GM18909 (cell line): Measurements from ENCODE around the gene MEIKIN.

Experiments used
- ATAC-seq: cut with Tn5 transposase; IDR thresholded peaks from one replicate; pipeline ENCODE4 v1.9.1; 2021; ENCODE audit warnings: mild to moderate bottlenecking; ENCODE audit not compliant: unreplicated experiment, poor library complexity

The MEIKIN gene

DNA sequence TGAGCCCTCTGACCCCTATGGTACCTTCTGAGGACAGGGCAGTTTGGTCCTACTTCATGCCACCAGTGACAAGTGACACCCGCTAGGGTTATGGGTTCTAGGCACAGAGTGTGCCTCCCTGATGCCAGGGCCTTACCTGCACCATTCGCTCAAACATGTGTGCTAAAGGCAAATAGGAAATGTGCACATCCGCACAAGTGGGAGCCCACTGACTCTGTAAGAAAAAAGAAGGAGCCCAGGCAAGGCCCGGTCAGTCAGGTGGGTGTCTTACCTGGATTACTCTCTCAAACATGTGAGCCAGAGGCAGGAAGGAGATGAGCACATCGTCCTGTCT is 29.1 kb upstream of the MEIKIN start:
- ATAC-seq: no peak

DNA sequence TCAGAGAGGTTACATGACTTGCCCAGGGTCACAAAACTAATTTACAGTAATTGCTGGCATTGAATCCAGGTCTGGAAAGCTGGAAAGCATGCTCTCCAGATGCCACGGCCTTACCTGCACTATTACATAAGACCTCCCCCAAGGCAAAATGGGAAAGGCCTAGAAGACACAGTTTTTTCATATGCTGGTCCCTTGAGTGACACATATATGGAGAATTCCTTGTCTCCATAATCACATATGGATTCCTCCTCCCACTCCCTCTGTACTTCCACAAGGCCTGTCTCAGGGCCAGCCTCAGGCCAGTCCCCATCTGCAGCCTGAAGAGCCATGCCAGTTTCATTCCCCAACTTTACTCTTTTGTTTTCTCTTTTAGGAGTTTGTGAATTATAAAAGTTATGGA is 28.6 kb upstream of the MEIKIN start:
- no peak for ATAC-seq

DNA sequence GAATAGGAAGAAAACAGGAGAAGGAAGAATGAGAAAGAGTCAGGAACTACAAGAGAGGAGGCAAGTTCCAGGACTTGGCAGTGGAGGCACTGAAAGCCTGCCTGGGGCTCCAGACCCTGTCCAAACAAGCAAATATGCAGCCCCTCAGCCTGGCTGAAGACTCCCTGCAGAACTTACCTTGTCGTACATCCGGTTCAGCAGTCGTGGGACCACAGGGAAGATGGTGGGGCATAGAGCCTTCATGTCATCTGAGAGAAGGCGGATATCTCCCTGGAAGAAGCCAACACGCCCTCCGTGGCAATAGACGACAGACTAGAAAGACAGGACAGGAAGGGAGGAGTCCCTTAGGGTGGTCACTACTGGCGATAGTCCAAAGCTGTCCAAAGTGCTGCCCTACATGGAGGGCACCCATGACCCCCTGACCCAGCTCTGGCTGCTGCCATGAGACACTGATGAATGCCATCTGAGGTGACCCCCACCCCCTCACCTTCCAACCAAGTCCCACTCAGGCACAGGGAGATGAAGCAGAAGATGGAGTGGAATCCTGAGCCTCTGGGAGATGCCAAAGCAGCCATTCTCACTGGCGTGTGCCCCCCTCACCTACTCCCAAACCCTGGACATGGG is 27.7 kb upstream of the MEIKIN start:
- ATAC-seq: no peak

DNA sequence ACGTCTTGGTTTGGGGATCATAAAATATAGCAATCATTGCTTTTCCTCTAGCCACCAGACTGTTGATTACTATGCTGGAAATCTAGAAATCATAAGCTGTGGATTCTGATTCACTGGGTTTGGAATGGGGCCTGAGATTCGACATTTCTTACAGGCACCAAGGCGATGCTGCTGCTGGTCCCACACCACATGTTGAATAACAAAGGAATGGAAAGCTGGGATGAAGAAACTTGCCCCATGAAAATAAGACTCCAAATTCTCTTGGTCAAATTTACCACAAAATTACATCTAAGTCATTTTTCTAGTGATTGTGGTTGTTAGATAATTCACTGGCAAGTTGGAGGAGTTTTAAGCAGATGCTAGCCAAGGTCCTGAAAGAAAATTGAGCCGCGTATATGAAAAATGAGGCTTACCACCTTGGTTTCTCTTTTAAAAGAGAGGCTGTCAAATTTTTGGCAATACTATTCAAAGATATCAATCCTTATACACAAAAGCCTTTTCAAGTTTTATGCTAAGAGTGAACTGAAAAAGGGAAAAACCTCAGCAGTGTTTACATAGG is 23.0 kb upstream of the MEIKIN start:
- ATAC-seq: no peak

DNA sequence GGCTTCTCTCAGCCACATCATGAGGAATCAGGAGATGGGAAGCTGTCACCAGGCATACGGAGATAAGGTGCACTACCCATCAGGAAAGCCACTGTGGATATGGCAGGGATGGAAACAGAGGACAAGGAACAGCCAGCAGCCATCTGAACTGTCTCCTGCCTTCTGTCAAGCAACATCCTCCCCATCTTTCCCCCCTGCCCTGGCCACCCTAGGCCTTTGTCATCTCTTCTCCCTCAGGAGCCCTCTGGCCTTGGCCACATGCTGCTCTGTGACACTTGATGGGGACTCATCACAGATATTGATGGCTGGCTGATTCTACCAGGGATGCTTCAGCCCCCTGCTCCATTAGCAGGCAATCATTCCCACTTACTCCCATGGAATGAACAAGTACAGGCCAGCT is 21.1 kb upstream of the MEIKIN start:
- ATAC-seq: no peak

DNA sequence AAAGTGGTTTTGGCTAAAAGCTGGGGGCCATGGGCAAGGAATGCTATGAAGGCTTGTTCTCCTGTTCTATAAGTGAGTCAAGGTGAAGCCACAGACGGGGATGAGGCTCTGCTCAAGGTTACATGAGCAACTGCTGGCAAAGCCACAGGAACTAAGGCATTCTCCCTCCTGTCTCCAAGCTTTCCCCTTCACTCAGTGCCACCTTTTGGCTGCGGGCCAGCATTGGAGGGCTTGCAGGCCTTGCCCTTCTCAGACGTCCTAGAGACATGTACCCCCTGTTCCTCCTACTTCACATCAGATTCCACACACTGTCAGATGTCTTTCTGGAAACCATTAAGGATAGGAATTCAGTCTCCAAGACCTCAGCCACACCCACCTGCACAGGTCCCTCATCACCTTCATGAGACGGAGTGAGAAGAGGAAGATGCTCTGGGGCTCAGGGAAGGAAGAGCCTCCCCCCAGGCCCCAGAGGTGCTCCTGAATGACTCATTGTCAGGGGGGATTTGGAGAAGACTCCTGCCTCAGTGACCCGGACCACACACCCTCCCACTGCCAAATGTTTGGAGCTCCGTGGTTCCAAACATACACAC is 20.5 kb upstream of the MEIKIN start:
- no peak for ATAC-seq

DNA sequence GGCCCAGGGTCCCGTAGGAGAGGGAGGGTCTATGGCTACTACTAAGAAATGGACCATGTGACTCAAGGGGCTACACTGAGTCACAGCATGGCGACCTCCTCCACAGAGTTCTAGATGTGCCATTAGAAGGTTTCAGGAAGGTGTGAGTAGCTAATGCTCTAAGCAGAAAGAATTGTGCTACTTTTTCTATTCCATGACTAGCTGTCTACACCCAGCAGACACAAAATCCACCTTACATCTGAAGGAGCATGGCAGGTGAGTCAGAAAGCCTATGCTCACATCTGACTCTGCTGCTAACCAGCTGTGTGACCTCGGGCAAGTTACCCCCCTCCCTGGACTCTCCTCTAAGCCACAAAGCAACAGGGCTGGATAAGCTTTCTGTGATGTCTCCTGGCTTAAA is 14.4 kb upstream of the MEIKIN start:
- ATAC-seq: no peak

DNA sequence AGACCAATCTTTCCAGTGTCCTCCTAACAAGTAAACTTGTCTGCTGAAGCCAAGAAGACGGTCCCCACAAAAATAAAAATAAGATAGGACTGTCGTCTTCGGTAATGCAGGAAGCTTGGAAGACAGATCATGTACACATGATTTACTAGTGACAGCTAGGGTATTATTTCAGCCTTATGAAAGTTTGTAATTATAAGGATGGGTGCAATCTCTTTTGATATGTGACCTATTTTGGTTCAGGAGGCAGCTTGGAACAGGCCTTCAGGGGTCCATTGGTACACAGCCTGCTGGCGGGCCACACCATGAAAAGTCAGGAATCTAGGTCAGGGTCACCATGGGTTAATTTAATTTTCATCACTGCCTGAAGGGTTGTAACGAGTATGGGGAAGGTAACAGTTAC is 13.7 kb upstream of the MEIKIN start:
- ATAC-seq: no peak

DNA sequence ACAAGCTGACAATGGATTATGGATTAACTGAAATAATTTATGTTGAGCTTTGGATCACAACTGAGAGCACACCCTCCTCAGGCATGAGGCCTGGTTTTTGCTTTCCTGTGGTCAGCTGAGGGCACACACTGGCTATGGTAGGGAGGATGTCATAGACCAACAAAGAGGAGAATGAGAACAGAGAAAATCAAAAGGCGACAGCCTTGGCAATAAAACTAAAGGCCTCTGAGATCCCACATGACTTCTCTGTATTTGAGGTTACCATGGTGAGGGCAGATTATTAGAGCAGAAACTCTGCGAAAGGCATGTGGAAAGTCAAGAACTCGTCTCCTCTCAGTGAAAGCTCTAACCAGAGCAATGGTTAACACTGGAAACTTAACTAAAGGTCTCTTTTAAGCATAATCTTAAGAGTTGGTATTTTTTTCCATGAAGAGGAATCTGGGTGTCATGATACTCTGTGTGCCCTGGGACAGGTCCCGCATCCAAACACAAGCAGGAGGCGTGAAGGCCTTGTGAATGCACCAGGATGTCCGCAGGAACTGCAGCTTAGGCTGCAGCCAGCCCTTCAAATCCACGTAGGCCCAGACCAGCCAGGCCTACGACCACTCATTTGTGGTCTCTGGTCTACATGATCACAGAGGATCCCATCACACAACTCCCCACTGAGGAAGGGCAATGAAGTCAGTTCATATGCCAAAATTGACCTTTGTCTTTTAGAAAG is 12.4 kb upstream of the MEIKIN start:
- no peak for ATAC-seq

DNA sequence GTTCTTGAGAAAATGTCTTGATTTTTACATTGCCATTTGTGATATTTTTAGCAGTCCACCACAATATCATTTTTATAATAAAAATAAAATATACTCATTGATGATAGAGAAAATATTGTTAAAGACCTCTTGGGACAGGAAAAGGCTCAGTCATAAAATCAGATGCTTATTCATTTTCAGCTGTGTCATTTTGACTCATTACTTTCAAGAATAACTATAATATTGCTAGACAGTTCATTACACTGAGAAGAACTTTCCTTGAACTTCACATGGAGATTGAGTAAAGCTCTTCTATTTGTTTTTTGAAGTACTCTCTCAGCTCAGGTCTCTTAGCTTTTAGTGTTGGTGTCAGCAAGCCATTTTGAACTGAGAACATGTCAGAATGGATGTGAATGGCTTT is 8.5 kb upstream of the MEIKIN start:
- no peak for ATAC-seq

DNA sequence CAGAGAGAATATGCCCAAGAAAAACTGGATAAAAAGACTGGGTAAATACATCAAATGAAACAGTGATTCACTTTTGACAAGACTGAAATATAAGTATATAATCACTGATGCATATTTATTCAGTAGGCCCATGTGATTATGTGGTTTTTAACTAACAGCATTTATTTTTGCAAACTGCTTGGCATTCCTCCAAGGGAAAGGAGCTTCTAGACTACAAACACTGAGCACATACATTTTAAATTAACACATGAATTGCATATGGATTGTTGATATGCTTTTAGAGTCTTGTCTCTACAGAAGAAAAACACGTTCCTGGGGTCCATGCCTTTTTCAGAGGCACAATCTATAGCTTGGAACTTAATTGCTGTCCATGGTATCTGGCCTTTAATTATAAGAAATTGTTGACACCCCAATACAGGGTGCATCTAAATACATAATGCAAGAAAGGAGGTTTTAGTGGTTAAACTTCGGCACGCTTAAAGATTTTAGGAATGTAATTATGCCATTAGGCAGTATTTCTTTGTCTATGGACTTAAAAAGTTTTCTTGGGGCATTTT is 6.9 kb upstream of the MEIKIN start:
- ATAC-seq: no peak

DNA sequence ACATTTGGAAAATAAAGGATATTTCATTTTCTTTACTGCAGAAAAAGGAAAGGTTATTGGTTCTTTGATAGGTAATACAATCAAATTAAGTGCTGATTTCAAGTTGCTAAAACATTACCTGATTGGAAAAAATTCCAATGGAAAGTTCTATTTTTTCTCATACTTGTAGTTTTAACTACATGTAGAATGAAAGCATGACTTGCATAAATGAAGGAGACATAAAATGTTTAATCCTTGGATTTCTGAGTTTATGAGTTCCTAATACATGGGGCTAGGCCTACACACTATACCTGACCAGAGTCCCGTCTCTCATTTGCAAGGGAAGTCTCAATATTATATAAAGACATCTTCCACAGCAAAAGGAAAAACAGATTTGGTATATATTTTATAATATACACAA is 5.2 kb upstream of the MEIKIN start:
- no peak for ATAC-seq

DNA sequence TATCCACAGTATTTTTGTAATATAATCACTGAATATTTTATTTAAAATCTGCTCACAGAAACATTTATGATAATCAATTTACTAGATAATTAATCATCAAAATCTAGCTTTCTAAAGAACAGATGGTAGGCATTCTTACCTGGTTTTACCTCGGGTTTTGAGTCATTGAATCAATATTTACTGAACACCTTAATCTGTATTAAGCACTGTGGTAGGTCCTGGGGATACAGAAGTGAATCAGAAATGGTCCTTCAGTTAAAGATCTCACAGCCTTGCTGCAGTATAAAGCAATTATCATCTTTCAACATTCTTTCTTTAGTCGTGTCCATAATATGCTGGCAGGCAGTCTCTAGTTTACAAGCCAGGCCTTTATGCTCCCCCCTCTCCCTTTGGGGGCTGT is 2.0 kb upstream of the MEIKIN start:
- no peak for ATAC-seq

DNA sequence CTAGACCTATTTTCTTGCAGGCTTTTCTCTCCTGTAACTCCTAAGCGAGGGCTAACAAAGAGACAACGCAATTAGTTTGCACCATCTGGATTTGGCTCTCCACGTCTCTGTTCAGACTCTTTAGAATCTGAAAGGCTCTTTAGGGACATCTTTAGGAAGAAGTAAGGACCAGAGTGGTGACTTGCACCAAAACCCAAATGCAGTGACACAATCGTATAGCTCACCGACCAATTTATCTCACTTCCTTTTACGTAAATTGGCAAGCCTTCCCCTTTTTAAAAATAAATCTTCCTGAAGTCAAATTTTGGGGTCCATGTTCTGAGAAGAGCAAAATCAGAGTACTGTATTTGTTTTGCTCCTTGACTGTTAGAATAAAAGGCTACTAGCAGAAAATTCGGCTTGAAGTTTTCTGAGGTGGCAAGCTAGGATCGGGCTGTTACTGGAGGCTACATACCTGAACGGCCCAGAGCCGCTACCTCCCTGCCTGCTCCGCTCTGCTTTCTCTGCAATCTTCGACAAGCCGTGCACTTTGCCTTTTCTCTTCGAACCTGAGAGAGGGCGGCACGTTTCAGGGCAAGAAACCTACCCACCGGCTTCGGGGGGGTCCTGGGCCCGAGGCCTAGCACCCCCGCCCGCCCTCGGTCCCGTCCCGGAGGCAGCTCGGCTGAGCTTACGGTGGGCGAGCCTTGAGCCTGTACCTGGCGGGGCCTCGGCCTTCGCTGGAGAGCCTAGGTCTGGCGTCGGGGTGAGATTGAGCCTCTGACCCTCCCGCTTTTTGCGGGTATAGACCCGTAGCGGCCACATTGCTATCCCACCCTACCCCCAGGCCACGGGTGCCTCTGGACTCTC is 537 bp downstream of the MEIKIN start:
- ATAC-seq: no peak

DNA sequence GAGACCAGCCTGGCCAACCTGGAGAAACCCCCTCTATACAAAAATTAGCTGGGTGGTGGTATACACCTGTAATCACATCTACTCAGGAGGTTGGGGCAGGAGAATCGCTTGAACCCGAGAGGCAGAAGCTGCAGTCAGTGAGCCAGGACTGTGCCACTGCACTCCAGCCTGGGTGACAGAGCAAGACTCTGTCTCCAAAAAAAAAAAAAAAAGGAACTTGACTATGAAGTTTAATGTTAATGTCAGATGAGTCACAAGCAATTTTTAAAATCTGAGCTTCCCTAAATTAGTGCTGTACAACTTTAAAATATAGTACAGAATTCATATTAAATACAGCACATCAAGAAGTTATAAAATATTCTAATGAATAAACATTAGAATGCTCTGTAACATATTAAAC is 1.5 kb downstream of the MEIKIN start:
- ATAC-seq: no peak

DNA sequence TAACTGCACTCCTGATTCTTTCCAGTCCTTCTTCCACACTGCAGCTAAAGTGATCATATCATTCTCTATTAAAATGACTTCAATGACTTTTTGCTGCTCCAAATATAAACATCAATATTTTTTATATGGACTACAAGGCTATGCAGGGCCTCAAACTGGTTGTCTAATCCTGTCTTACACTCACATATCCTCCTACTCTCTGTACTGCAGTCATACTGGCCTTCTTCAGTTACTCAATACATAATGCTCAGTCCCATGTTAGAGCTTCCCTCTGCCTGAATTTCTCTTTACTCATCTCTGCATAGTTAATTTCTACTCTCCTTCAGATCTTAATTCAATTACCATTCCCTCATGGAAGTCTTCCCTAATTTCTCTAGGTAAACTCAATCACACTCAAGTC is 3.4 kb downstream of the MEIKIN start:
- no peak for ATAC-seq

DNA sequence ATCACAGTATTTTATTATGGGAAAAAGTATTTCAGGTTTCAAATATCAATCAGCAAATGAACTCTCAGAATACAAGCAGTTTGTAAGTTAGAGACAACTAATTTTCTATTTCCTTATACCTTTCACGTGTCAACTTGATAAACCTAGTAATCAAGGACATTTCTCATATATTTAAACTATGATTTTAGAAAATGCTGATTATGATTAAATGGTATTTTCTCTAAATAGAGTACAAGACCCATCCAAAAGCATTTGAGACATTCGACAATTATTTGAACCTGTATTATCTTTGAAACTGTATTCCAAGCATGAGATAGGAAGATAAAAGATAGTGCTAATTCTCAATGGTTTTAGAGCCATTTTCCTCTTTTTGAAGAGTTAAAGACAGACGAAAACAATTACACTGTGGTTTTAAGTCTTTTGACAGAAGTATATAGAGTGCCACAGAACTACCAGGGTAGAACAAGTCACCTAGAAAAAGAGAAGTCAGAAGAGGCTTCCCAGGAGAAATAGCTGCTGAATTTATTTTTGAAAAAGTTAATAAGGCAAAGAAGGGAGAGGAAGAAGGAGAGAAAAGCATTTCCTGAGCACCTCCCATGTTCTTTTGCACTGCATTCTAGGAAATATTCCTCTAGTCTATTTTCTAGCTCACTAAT is 5.6 kb downstream of the MEIKIN start:
- no peak for ATAC-seq

DNA sequence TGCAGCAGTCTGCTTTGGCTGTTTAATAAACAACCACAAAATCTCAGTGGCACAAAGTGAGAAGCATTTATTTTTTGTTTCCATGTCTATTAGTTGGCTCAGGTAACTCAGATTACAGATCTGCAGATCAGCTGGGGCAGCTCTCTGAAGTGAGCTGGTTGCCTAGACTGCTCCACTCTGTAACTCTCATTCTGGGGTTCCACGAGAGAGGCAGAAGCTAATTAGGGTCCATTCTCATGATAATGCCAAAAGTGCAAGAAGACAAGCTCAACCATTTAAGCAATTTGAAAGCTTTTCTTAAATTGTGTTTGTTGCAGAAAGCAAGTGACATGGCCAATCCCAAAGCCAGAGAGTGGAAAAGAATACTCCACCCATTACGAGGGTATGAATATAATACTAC is 13.2 kb downstream of the MEIKIN start:
- no peak for ATAC-seq

DNA sequence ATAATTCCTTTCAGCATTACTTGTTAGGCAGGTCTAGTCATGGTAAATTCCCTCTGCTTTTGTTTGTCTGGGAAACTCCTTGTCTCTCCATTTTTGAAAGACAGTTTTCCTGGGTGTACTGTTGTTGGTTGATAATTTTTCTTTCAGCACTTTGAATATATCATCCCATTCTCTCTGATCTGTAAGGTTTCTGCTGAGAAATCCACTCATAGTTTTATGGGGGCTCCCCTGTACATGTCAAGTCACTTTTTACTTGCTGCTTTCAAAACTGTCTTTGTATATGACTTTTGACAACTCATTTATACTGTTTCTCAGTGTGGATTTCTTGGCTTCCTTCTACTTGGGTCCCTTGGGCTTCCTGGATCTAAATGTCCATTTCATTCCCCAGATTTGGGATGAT is 16.5 kb downstream of the MEIKIN start:
- ATAC-seq: no peak

DNA sequence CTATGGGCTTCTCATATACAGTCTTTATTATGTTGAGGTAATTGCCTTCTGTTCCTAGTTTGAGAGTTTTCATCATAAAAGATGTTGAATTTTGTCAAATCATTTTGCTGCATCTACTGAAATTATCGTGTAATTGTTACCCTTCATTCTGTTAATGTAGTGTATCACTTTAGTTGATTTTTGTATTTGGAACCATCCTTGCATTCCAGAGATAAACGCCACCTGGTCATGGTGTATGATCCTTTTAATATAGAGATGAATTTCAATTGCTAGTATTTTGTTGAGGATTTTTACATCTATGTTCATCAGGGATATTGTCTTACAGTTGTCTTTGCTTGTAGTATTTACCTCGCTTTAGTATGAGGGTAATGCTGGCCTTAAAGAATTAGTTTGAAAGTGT is 19.3 kb downstream of the MEIKIN start:
- ATAC-seq: no peak
